Measurements from ENCODE around the gene RBM26. TPM values are rescaled to one million over a fixed set of nuclear protein-coding genes. Genes with fewer than 3 reads are reported as not detected.
A peak's percentile ranks its signal among the peaks of the same experiment; 100 is the strongest.

The RBM26 gene
- total RNA-seq, 1 donor from 2014 or later, result 42.0 TPM

GRCh38 chr13:79392882-79393563 is 13.0 kb downstream of the RBM26 start:
- intact Hi-C loops (cut with DNase I), result no loop called here
- Histone ChIP-seq H3K4me1 (peaks cover 17% of the 10 kb centered on the region), H3K27me3 (no peaks in the 10 kb centered on the region), H3K36me3 (no peaks in the 10 kb centered on the region), H3K9me3 (peaks cover 9% of the 10 kb centered on the region), H3K27ac (no peak overlapping the region), H3K4me3 (no peak overlapping the region)
- TF ChIP-seq, protein P1, sequence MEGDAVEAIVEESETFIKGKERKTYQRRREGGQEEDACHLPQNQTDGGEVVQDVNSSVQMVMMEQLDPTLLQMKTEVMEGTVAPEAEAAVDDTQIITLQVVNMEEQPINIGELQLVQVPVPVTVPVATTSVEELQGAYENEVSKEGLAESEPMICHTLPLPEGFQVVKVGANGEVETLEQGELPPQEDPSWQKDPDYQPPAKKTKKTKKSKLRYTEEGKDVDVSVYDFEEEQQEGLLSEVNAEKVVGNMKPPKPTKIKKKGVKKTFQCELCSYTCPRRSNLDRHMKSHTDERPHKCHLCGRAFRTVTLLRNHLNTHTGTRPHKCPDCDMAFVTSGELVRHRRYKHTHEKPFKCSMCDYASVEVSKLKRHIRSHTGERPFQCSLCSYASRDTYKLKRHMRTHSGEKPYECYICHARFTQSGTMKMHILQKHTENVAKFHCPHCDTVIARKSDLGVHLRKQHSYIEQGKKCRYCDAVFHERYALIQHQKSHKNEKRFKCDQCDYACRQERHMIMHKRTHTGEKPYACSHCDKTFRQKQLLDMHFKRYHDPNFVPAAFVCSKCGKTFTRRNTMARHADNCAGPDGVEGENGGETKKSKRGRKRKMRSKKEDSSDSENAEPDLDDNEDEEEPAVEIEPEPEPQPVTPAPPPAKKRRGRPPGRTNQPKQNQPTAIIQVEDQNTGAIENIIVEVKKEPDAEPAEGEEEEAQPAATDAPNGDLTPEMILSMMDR (IDR thresholded peaks at IDR 0.05), result no peak
- ATAC-seq (peak; percentile 33), DNase-seq (no peak)

DNA sequence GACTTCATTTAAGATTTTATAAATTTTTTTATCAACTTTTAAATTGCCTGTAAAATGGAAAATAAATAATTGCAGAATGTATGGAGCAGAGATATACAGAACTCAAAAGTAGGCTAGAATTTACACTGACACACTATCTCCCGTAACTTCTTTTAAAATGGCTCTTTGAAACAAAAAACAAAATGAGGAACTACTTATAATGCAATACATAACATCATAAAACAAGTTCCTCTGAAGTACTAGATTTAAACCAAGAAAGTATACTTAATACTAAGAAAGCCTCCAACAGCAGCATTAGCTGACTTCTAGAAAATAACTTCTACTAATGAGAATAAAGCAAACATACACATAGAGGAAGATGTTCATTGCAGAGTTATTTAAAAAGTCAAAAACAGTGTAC is 17.0 kb downstream of the RBM26 start:
- H3K4me1 ChIP-seq, result peaks cover 34% of the 10 kb centered on the region
- ATAC-seq, result no peak
- H3K36me3 ChIP-seq, result no peaks in the 10 kb centered on the region
- no peak for DNase-seq
- TF ChIP-seq, protein P1 (IDR thresholded peaks at IDR 0.05), result no peak
- H3K9me3 ChIP-seq, result no peaks in the 10 kb centered on the region
- H3K27me3 ChIP-seq, result no peaks in the 10 kb centered on the region
- H3K27ac ChIP-seq, result no peak overlapping the region
- intact Hi-C loops (cut with DNase I), result no loop called here
- no peak overlapping the region for H3K4me3 ChIP-seq

- TF ChIP-seq, protein P1 (IDR thresholded peaks at IDR 0.05), result no peak
- Histone ChIP-seq H3K4me3 (no peak overlapping the region), H3K27ac (no peak overlapping the region), H3K9me3 (no peaks in the 10 kb centered on the region), H3K36me3 (no peaks in the 10 kb centered on the region), H3K27me3 (no peaks in the 10 kb centered on the region), H3K4me1 (peaks cover 22% of the 10 kb centered on the region)
- no peak for ATAC-seq
- no peak for DNase-seq
- intact Hi-C loops (cut with DNase I), result no loop called here
These were observed 18.2 kb downstream of the RBM26 start for GRCh38 chr13:79387853-79388252.

DNA sequence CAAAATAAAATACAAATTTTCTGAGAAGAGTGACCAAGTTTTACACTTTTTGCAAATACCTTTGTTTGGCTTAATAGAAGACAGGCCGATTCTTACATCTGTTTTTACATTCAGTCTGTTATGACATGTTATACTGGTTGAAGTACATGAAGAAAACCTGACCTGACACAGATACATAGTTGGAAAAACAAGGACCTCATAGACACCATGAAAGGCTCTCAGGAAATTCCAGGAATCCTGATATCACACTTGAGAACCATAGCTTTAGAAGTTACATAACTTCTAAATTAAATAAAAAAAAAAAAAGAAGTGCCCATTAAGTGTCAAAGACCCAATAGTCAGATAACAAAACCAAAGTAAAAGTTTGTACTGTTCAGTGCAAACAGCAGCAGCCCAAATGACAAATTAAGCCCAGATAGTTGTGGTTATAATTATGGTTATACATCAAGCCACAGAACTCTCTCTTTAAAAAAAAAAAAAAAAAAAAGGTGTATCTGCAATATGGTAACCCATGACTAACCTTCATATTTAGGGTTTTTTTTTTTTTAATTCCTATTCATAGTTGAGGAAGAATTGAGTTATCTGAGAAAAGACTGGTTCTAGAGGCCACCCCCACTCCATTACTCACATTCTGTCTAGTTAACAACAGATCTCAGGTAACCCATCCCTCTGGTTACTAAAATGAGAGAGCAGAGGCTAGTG is 19.8 kb downstream of the RBM26 start:
- H3K4me3 ChIP-seq, result no peak overlapping the region
- no peaks in the 10 kb centered on the region for H3K27me3 ChIP-seq
- H3K4me1 ChIP-seq, result peaks cover 19% of the 10 kb centered on the region
- no peak for DNase-seq
- TF ChIP-seq, protein P1 (IDR thresholded peaks at IDR 0.05), result no peak
- no peaks in the 10 kb centered on the region for H3K9me3 ChIP-seq
- H3K36me3 ChIP-seq, result no peaks in the 10 kb centered on the region
- intact Hi-C loops (cut with DNase I), result no loop called here
- no peak for ATAC-seq
- H3K27ac ChIP-seq, result no peak overlapping the region

GRCh38 chr13:79385694-79386093 is 20.4 kb downstream of the RBM26 start:
- intact Hi-C loops (cut with DNase I), result no loop called here
- Histone ChIP-seq H3K27me3 (no peaks in the 10 kb centered on the region), H3K4me3 (no peak overlapping the region), H3K27ac (no peak overlapping the region), H3K36me3 (no peaks in the 10 kb centered on the region), H3K9me3 (no peaks in the 10 kb centered on the region), H3K4me1 (peaks cover 19% of the 10 kb centered on the region)
- ATAC-seq (peak; percentile 57), DNase-seq (no peak)
- TF ChIP-seq, protein P1 (IDR thresholded peaks at IDR 0.05), result no peak

Measured in upper lobe of right lung (tissue), 1 donor.